HFFc6 (cell line): ENCODE results near the gene CLEC18B. TPM values are rescaled to one million over a fixed set of nuclear protein-coding genes. Genes with fewer than 3 reads are reported as not detected.

Experiments
- DNase-seq: peaks from one replicate; pipeline ENCODE4 v3.0.0-alpha.2; 2018
- H3K27ac Mint-ChIP-seq: 2 replicates; pipeline ENCODE4 v1.8.0; 2020; ENCODE audit warnings: mild to moderate bottlenecking, mixed read lengths
- H3K27me3 Mint-ChIP-seq: 2 replicates; pipeline ENCODE4 v1.8.0; 2021; ENCODE audit warnings: mild to moderate bottlenecking, moderate library complexity, mixed read lengths; ENCODE audit not compliant: insufficient read depth
- H3K36me3 Mint-ChIP-seq: 2 replicates; pipeline ENCODE4 v1.8.0; 2021; ENCODE audit warnings: low read depth, mixed read lengths
- H3K4me1 Mint-ChIP-seq: 2 replicates; pipeline ENCODE4 v1.8.0; 2020; ENCODE audit warnings: low read depth, mixed read lengths
- H3K4me3 Mint-ChIP-seq: 2 replicates; pipeline ENCODE4 v1.8.0; 2020; ENCODE audit warnings: mild to moderate bottlenecking, moderate library complexity, mixed read lengths
- H3K9me3 Mint-ChIP-seq: 2 replicates; pipeline ENCODE4 v1.8.0; 2020; ENCODE audit warnings: mild to moderate bottlenecking, mixed read lengths
- CTCF ChIP-seq: fragments of 200-600 bp; sonication (generic); IDR thresholded peaks from 2 replicates; pipeline ENCODE4 v1.5.0; 2021; ENCODE audit warnings: antibody characterized with exemption, mild to moderate bottlenecking
- total RNA-seq, 6 experiments: library from RNA; stranded (reverse); fragmentation: NEBNext Ultra II Directional; extraction: Animal tissue kit (Norgen Biotek cat#: 25700); gene quantifications; 2 replicates in 1 of 6; 3 replicates in 5 of 6; pipeline ENCODE4 v1.2.3, GENCODE V29; 2021

Gene CLEC18B
- total RNA-seq, 6 experiments from 2014 or later = 0.14 to 0.32 TPM; not detected in 4

DNA sequence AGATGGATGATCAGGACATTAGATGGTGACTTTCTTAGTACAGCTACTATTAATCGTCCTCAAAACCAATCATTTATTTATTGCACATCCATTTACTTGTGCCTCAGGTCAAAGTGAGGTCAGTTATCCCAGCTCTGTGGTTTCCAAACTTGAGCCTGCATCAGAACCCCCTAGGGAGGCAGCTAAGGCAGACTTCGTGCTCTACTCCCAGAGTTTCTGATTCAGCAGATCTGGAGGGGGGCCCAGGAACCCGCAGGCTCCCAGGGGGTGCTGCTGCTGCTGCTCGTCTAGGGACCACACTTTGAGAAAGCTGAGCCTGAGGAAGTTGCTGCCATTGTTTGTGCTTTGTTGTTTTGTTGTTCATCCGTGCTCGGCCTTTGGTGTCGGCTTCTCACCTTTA, 44.0 kb upstream of the CLEC18B start:
- H3K36me3 Mint-ChIP-seq = peaks cover 44% of the 10 kb centered on the region
- H3K4me1 Mint-ChIP-seq = peaks cover 8% of the 10 kb centered on the region; the same call in 1 of the 2 replicates
- TF ChIP-seq CTCF = no peak
- no peaks in the 10 kb centered on the region for H3K9me3 Mint-ChIP-seq
- no peak overlapping the region for H3K27ac Mint-ChIP-seq
- H3K27me3 Mint-ChIP-seq = peaks cover 4% of the 10 kb centered on the region; the same call in 1 of the 2 replicates
- H3K4me3 Mint-ChIP-seq = no peak overlapping the region
- no peak for DNase-seq

DNA sequence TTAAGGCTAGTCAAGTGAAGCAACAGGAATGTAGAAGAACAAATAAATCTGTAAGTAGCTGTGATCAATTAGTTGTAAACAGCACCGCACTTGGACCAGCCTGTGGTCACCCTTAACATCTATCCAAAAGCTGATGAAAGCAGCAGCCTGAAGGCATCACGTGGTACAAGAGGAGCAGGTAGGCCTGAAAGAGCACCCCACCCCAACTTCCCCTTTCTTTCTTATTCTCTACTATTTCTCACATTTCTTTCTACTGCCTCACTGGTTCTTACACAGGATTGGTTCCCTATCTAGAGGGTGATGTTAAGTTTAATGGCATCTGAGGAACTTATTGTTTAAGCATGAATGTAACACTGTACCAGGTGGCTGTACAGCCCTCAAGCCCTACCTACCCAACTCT, 42.6 kb upstream of the CLEC18B start:
- no peak for TF ChIP-seq CTCF
- Mint-ChIP-seq H3K4me3 (no peak overlapping the region), H3K27ac (no peak overlapping the region), H3K9me3 (no peaks in the 10 kb centered on the region), H3K4me1 (peaks cover 8% of the 10 kb centered on the region; the same call in 1 of the 2 replicates), H3K27me3 (peaks cover 4% of the 10 kb centered on the region; the same call in 1 of the 2 replicates), H3K36me3 (peaks cover 49% of the 10 kb centered on the region)
- no peak for DNase-seq

DNA sequence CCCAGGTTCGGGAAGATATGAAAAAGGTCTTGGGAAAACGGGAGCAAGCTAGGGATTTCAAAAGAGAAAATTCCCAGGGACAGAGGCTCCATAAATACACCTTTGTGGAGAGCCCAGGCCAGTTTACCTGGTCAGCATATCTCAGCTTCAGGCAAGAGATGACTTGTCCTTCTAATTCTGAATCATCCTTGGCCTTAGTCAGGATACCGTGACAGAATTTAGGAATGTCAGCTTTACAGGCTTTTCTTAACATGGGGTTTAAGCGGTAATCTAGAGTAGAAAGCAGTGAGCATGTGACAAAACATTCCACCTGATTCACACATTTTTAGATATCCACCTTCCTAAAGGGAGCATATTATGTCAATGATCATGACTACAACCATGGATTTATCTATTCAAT, 41.1 kb upstream of the CLEC18B start:
- Mint-ChIP-seq H3K9me3 (no peaks in the 10 kb centered on the region), H3K4me3 (no peak overlapping the region), H3K27me3 (peaks cover 4% of the 10 kb centered on the region; the same call in 1 of the 2 replicates), H3K4me1 (peaks cover 8% of the 10 kb centered on the region; the same call in 1 of the 2 replicates), H3K27ac (no peak overlapping the region), H3K36me3 (peaks cover 55% of the 10 kb centered on the region)
- DNase-seq = no peak
- no peak for TF ChIP-seq CTCF

- no peak for TF ChIP-seq CTCF
- Mint-ChIP-seq H3K4me3 (no peak overlapping the region), H3K27ac (no peak overlapping the region)
These were observed 40.5 kb upstream of the CLEC18B start for GRCh38 chr16:74461826-74462225.

GRCh38 chr16:74460542-74460941, 39.3 kb upstream of the CLEC18B start:
- Mint-ChIP-seq H3K36me3 (peaks cover 54% of the 10 kb centered on the region), H3K27me3 (peaks cover 4% of the 10 kb centered on the region; the same call in 1 of the 2 replicates), H3K4me3 (no peak overlapping the region), H3K27ac (no peak overlapping the region), H3K9me3 (no peaks in the 10 kb centered on the region), H3K4me1 (peaks cover 8% of the 10 kb centered on the region; the same call in 1 of the 2 replicates)
- TF ChIP-seq CTCF = no peak
- DNase-seq = no peak

More at GRCh38 chr16:74461826-74462225, 40.5 kb upstream of the CLEC18B start:
- H3K27me3 Mint-ChIP-seq = peaks cover 4% of the 10 kb centered on the region; the same call in 1 of the 2 replicates
- H3K9me3 Mint-ChIP-seq = no peaks in the 10 kb centered on the region
- no peak for DNase-seq
- H3K4me1 Mint-ChIP-seq = peaks cover 8% of the 10 kb centered on the region; the same call in 1 of the 2 replicates
- H3K36me3 Mint-ChIP-seq = peaks cover 52% of the 10 kb centered on the region

- Mint-ChIP-seq H3K36me3 (peaks cover 53% of the 10 kb centered on the region), H3K27me3 (no peaks in the 10 kb centered on the region), H3K27ac (no peak overlapping the region), H3K4me3 (no peak overlapping the region), H3K9me3 (no peaks in the 10 kb centered on the region), H3K4me1 (peaks cover 11% of the 10 kb centered on the region)
- DNase-seq = no peak
- no peak for TF ChIP-seq CTCF
These were observed 35.0 kb upstream of the CLEC18B start for GRCh38 chr16:74456290-74456625.
